ENCODE measurements around the gene TNXB. TPM values are rescaled to one million over a fixed set of nuclear protein-coding genes. Genes with fewer than 3 reads are reported as not detected.
"Not testable (repeated sequence)": the region's sequence is repeated elsewhere in the genome, so short reads cannot be mapped to it uniquely, and the experiment has no call there.

The TNXB gene
- total and polyA plus RNA-seq, 9 of the 15 experiments (the other 6 are each of a cell fraction or from before 2014, with no cell fraction given): 0.14 to 28.1 (median 12.4) TPM

DNA sequence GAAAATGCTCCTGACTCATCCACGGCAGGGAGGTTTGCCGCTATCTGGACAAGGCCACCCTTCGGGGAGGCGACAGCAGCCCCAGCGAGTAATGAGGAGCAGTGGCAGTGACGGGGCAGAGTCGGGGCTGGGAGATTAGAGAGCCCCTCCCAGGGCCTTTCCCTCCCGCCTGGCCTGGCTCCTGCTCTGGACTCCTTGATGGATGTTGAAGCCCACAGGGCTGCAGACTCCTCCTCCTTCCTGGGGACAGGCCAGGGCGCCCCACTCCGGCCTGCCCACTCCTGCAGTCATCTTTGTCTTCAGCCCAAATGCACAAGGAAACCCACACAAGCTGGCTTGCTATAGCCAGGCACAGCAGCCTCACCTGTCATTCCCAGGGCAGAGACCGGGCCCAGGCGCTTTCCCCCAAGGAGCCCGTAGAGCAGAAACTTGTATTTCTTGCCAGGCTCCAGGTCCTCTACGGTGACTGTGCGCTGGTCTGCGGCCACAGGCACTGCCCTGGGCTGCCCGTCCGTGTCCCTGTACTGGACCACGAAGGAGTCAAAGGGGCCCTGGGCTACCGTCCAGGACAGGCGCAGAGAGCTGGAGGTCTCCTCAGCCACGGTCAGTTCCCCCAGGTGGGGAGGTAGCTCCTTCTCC lies 63.2 kb downstream of the TNXB start (continued):
- TF ChIP-seq, protein P1, sequence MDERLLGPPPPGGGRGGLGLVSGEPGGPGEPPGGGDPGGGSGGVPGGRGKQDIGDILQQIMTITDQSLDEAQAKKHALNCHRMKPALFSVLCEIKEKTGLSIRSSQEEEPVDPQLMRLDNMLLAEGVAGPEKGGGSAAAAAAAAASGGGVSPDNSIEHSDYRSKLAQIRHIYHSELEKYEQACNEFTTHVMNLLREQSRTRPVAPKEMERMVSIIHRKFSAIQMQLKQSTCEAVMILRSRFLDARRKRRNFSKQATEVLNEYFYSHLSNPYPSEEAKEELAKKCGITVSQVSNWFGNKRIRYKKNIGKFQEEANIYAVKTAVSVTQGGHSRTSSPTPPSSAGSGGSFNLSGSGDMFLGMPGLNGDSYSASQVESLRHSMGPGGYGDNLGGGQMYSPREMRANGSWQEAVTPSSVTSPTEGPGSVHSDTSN (CRISPR knock-in tag; IDR thresholded peaks at IDR 0.05; ENCODE audit: low read depth): no peak
- TF ChIP-seq, protein P1 (tag; conservative IDR thresholded peaks at IDR 0.05; ENCODE audit: low read depth): peak; percentile 62; the same call in 1 of the 2 replicates
- TF ChIP-seq SRF (CRISPR knock-in tag; IDR thresholded peaks at IDR 0.05) (peak in 1 of 2 experiments; percentile 24; a peak in 1 of 4 replicates), SP2 (IDR thresholded peaks at IDR 0.05; ENCODE audit: extremely low read depth, low read depth, low read length, poor library complexity, severe bottlenecking) (no peak), HDAC2 (IDR thresholded peaks at IDR 0.05) (peak; percentile 47; the same call in 1 of the 2 replicates)

DNA sequence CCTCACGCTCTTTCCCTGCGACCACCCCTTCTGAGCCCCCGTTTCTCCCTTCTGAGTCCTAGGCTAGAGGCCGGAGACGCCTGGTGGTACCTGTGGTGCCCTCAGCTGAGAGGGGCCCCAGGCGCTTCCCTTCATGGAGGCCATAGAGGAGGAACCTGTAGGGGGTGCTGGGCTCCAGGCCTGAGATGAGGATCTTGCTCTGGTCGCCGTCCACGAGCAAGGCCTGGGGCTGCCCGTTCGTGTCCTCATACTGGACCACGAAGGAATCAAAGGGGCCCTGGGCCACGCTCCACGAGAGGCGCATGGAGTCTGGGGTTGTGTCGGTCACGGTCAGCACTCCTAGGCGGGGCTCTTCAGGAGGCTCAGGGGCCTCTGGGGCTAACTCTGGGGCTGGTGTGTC lies 64.2 kb downstream of the TNXB start:
- POLR2A ChIA-PET; CTCF ChIA-PET (ENCODE audit: low intra/inter-chr PET ratio); H3K9me3 ChIP-seq (replicated peaks; ENCODE audit: control insufficient read depth, insufficient read depth, low read depth, low read length); H3K4me3 ChIP-seq; H3K27me3 ChIP-seq (ENCODE audit: control insufficient read depth in 2 of 2, insufficient read depth in 2 of 2, low read length in 2 of 2); intact Hi-C loops (cut with micrococcal nuclease); H3K36me3 ChIP-seq (ENCODE audit: control insufficient read depth, insufficient read depth, low read length); H3K79me2 ChIP-seq (ENCODE audit: control insufficient read depth, insufficient read depth, low read length); H3K9me1 ChIP-seq (ENCODE audit: control insufficient read depth, insufficient read depth, low read length); FAIRE-seq; H4K20me1 ChIP-seq (replicated peaks; ENCODE audit: control insufficient read depth, insufficient read depth, low read length): not testable (repeated sequence)
- DNase-seq (ENCODE audit: extremely low read depth in 1 of 4, low spot score in 3 of 4) (peak in 1 of 4 experiments; percentile 57), ATAC-seq (peak; percentile 27)
- TF ChIP-seq, protein P2, sequence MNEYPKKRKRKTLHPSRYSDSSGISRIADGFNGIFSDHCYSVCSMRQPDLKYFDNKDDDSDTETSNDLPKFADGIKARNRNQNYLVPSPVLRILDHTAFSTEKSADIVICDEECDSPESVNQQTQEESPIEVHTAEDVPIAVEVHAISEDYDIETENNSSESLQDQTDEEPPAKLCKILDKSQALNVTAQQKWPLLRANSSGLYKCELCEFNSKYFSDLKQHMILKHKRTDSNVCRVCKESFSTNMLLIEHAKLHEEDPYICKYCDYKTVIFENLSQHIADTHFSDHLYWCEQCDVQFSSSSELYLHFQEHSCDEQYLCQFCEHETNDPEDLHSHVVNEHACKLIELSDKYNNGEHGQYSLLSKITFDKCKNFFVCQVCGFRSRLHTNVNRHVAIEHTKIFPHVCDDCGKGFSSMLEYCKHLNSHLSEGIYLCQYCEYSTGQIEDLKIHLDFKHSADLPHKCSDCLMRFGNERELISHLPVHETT (CRISPR knock-in tag; conservative IDR thresholded peaks at IDR 0.05 in 1 of 2, IDR thresholded peaks at IDR 0.05 in 1 of 2): 0 out of 4 replicates have a peak, but pooled peaks of 1 of the 2 experiments have one; percentile 19
- TF ChIP-seq, protein P3, sequence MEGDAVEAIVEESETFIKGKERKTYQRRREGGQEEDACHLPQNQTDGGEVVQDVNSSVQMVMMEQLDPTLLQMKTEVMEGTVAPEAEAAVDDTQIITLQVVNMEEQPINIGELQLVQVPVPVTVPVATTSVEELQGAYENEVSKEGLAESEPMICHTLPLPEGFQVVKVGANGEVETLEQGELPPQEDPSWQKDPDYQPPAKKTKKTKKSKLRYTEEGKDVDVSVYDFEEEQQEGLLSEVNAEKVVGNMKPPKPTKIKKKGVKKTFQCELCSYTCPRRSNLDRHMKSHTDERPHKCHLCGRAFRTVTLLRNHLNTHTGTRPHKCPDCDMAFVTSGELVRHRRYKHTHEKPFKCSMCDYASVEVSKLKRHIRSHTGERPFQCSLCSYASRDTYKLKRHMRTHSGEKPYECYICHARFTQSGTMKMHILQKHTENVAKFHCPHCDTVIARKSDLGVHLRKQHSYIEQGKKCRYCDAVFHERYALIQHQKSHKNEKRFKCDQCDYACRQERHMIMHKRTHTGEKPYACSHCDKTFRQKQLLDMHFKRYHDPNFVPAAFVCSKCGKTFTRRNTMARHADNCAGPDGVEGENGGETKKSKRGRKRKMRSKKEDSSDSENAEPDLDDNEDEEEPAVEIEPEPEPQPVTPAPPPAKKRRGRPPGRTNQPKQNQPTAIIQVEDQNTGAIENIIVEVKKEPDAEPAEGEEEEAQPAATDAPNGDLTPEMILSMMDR (IDR thresholded peaks at IDR 0.05 in 2 of 3, conservative IDR thresholded peaks at IDR 0.05 in 1 of 3; ENCODE audit: insufficient read depth in 2 of 3, low read depth in 1 of 3, low read length in 3 of 3): peak in 2 of 3 experiments; percentile 7 to 13; a peak in 1 of 6 replicates
- 0 out of 2 replicates have a peak, but pooled peaks have one; percentile 5 for TF ChIP-seq ZFX (CRISPR knock-in tag; IDR thresholded peaks at IDR 0.05)
- in situ Hi-C loops (cut with MboI): loop anchor here (5.0 to 10.0 kb wide), 2 partner anchors 38 to 90 kb away; partner anchors contain the start of genes NELFE and SKIC2
- H3K9ac ChIP-seq (ENCODE audit: insufficient read depth in 1 of 2, low read depth in 2 of 2, low read length in 2 of 2): peak overlapping the region; percentile 51 to 76; a peak in 1 of 4 replicates
- peak overlapping the region; percentile 82 for H3K27ac ChIP-seq (ENCODE audit: extremely low read depth, low read depth, low read length)
- H2AFZ ChIP-seq (ENCODE audit: low read depth, low read length): 0 out of 2 replicates have a peak overlapping the region, but pooled peaks have one; percentile 40
- peaks cover 31 to 55% of the 10 kb centered on the region in 2 experiments for H3K4me1 ChIP-seq (replicated peaks in 1 of 2; ENCODE audit: control insufficient read depth in 2 of 2, insufficient read depth in 2 of 2, low read length in 2 of 2)
- BruUV-seq (replicated peaks): TSS peak; percentile 86
- peak overlapping the region; percentile 49; the same call in 1 of the 2 replicates for H3K4me2 ChIP-seq (ENCODE audit: insufficient read depth, low read length)
- 28% methylated on average over 6 of the region's 18 CpGs for WGBS (ENCODE audit: insufficient coverage, low coverage, missing lambda C conversion rate)

Measured in K562 (cell line).